GM12801 (cell line): ENCODE data around the gene PPP1R3E.

Source experiments
- CTCF ChIP-seq: IDR thresholded peaks from one replicate; pipeline ENCODE4 v1.5.1; 2011; ENCODE audit warnings: control low read depth; ENCODE audit not compliant: insufficient read length; ENCODE audit errors: extremely low read depth

The PPP1R3E gene

GRCh38 chr14:23319746-23320583, 17.3 kb upstream of the PPP1R3E start:
- TF ChIP-seq CTCF, result no peak

- TF ChIP-seq CTCF, result no peak
These were observed 13.6 kb upstream of the PPP1R3E start for GRCh38 chr14:23316300-23316699.

GRCh38 chr14:23310546-23310945, 7.9 kb upstream of the PPP1R3E start:
- no peak for TF ChIP-seq CTCF

GRCh38 chr14:23308721-23309445, 6.2 kb upstream of the PPP1R3E start:
- TF ChIP-seq CTCF, result no peak

GRCh38 chr14:23307687-23308644, 5.3 kb upstream of the PPP1R3E start:
- TF ChIP-seq CTCF, result no peak

- no peak for TF ChIP-seq CTCF
These were observed 4.5 kb upstream of the PPP1R3E start for GRCh38 chr14:23307146-23307530.

GRCh38 chr14:23306412-23307145, 3.9 kb upstream of the PPP1R3E start, which contains the start of gene BCL2L2:
BCL2L2 (plus strand) TSS chr14:23306833; CDS start chr14:23307768, 935 bp downstream.
- no peak for TF ChIP-seq CTCF
